H1 (cell line): ENCODE results near the gene RAB3D.

Experiments used
- E2F6 ChIP-seq: IDR thresholded peaks from 2 replicates; pipeline ENCODE4 v1.6.1; 2012; ENCODE audit warnings: inconsistent platforms
- ZNF274 ChIP-seq: IDR thresholded peaks from 2 replicates; pipeline ENCODE4 v1.7.0; 2012; ENCODE audit warnings: low read length, borderline replicate concordance; ENCODE audit errors: extremely low read depth

GRCh38 chr19:11373166-11373884, 33.9 kb upstream of the RAB3D start:
- TF ChIP-seq ZNF274 (no peak), E2F6 (no peak)
